GM21447 (cell line): Measurements from ENCODE around the gene MGAT5.
A peak's percentile ranks its signal among the peaks of the same experiment; 100 is the strongest.

ENCODE experiments used
- ATAC-seq: cut with Tn5 transposase; IDR thresholded peaks from one replicate; pipeline ENCODE4 v1.9.1; 2021; ENCODE audit not compliant: unreplicated experiment

Gene MGAT5

GRCh38 chr2:134230885-134231284, 23.0 kb upstream of the MGAT5 start:
- no peak for ATAC-seq

- no peak for ATAC-seq
These were observed 22.4 kb upstream of the MGAT5 start for GRCh38 chr2:134231301-134231964.

- ATAC-seq: no peak
These were observed 21.9 kb upstream of the MGAT5 start for GRCh38 chr2:134231965-134232340.

- ATAC-seq: no peak
These were observed 21.4 kb upstream of the MGAT5 start for GRCh38 chr2:134232461-134232860.

- ATAC-seq: peak; percentile 54
These were observed 20.8 kb upstream of the MGAT5 start for GRCh38 chr2:134232868-134233727.

- peak; percentile 51 for ATAC-seq
These were observed 20.1 kb upstream of the MGAT5 start for GRCh38 chr2:134233728-134234136.

GRCh38 chr2:134234535-134234934, 19.3 kb upstream of the MGAT5 start:
- ATAC-seq: no peak

GRCh38 chr2:134235510-134236144, 18.2 kb upstream of the MGAT5 start:
- no peak for ATAC-seq

GRCh38 chr2:134238371-134238770, 15.5 kb upstream of the MGAT5 start:
- no peak for ATAC-seq

- no peak for ATAC-seq
These were observed 13.8 kb upstream of the MGAT5 start for GRCh38 chr2:134240061-134240460.

- ATAC-seq: no peak
These were observed 12.0 kb upstream of the MGAT5 start for GRCh38 chr2:134241911-134242310.

- no peak for ATAC-seq
These were observed 10.6 kb upstream of the MGAT5 start for GRCh38 chr2:134243244-134243643.

- no peak for ATAC-seq
These were observed 9.8 kb upstream of the MGAT5 start for GRCh38 chr2:134244086-134244485.

- ATAC-seq: no peak
These were observed 9.3 kb upstream of the MGAT5 start for GRCh38 chr2:134244587-134244986.

- ATAC-seq: no peak
These were observed 8.4 kb upstream of the MGAT5 start for GRCh38 chr2:134245340-134245984.

GRCh38 chr2:134246154-134246874, 7.6 kb upstream of the MGAT5 start:
- no peak for ATAC-seq

- peak; percentile 49 for ATAC-seq
These were observed 6.2 kb upstream of the MGAT5 start for GRCh38 chr2:134247679-134248078.

GRCh38 chr2:134248913-134249312, 5.0 kb upstream of the MGAT5 start:
- ATAC-seq: no peak

GRCh38 chr2:134249755-134250154, 4.1 kb upstream of the MGAT5 start:
- no peak for ATAC-seq

- no peak for ATAC-seq
These were observed 2.9 kb upstream of the MGAT5 start for GRCh38 chr2:134250840-134251461.
